ENCODE results near the gene ZNF669. TPM values are rescaled to one million over a fixed set of nuclear protein-coding genes. Genes with fewer than 3 reads are reported as not detected.

The ZNF669 gene
- total RNA-seq, 1 donor from 2014 or later, result 28.1 TPM

DNA sequence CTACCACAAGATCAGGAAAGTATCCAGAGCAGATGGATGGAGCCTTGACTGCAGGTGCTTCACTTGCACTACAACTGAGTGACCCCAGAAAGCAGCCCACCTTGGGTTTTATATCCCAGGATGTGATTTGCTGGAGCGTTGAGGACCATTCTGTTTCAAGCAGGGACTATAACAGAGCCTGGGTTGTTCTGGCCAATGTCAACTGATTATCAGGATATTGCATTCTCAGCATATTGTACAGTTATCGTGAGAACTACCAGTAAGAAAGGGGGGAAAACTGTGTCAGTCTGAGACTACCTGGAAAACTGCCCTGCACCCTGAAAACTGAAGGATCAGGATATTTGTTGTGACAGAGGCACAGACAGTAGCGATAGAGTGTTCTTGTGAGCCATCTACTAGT, 8.0 kb downstream of the ZNF669 start:
- H3K36me3 ChIP-seq, result peaks cover 18% of the 10 kb centered on the region
- no peaks in the 10 kb centered on the region for H3K4me1 ChIP-seq
- peaks cover 6% of the 10 kb centered on the region for H3K9me3 ChIP-seq (ENCODE audit: low read depth)
- no peak overlapping the region for H3K27ac Mint-ChIP-seq
- TF ChIP-seq, protein P1, sequence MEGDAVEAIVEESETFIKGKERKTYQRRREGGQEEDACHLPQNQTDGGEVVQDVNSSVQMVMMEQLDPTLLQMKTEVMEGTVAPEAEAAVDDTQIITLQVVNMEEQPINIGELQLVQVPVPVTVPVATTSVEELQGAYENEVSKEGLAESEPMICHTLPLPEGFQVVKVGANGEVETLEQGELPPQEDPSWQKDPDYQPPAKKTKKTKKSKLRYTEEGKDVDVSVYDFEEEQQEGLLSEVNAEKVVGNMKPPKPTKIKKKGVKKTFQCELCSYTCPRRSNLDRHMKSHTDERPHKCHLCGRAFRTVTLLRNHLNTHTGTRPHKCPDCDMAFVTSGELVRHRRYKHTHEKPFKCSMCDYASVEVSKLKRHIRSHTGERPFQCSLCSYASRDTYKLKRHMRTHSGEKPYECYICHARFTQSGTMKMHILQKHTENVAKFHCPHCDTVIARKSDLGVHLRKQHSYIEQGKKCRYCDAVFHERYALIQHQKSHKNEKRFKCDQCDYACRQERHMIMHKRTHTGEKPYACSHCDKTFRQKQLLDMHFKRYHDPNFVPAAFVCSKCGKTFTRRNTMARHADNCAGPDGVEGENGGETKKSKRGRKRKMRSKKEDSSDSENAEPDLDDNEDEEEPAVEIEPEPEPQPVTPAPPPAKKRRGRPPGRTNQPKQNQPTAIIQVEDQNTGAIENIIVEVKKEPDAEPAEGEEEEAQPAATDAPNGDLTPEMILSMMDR (IDR thresholded peaks at IDR 0.05), result no peak
- no peak for TF ChIP-seq EZH2 (IDR thresholded peaks at IDR 0.05)
- TF ChIP-seq EZH2phosphoT487 (IDR thresholded peaks at IDR 0.05), result no peak
- peaks cover 12% of the 10 kb centered on the region for H3F3A ChIP-seq (ENCODE audit: low read depth)
- no peaks in the 10 kb centered on the region for H3K27me3 ChIP-seq
- H3K4me2 ChIP-seq, result no peak overlapping the region
- peaks cover 4% of the 10 kb centered on the region for H3K27me3 Mint-ChIP-seq (ENCODE audit: insufficient read depth, low read depth)
- H3K4me1 Mint-ChIP-seq, result no peaks in the 10 kb centered on the region
- peaks cover 50% of the 10 kb centered on the region for H3K36me3 Mint-ChIP-seq
- H3K4me3 Mint-ChIP-seq, result no peak overlapping the region
- peaks cover 24% of the 10 kb centered on the region for H3K79me2 ChIP-seq (ENCODE audit: low read depth)
- H3K27ac ChIP-seq, result no peak overlapping the region
- H3K9me3 Mint-ChIP-seq, result peaks cover 49% of the 10 kb centered on the region
- H2AFZ ChIP-seq (replicated peaks), result no peak overlapping the region
- no peak overlapping the region for H3K4me3 ChIP-seq
- no peak for DNase-seq (ENCODE audit: low spot score)
- no peaks in the 10 kb centered on the region for H4K20me1 ChIP-seq (ENCODE audit: low read depth)
- H3K9ac ChIP-seq, result no peak overlapping the region

DNA sequence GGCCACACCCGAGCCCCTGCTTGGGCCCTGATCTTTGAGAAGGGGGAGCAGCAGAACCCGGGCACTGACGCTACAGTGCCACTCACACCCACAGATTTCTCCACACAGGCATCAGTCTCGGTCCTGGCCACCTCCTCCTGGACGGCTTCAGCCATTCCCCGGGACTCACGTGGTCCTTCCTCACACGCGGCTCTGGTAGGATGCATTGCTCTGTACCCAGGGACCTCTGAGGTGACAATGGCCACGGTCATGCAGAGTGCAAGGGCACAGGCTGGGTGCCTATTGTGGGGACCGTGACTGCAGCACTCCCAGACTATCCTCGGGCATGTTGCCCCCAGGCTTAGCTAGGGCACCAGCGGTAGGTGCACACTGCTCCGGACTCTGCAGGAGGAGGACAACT, 13.7 kb downstream of the ZNF669 start:
- Histone ChIP-seq H3K27ac (no peak overlapping the region), H2AFZ (replicated peaks) (no peak overlapping the region), H3K79me2 (ENCODE audit: low read depth) (no peaks in the 10 kb centered on the region), H3K36me3 (no peaks in the 10 kb centered on the region), H3K9ac (no peak overlapping the region), H3K9me3 (ENCODE audit: low read depth) (no peaks in the 10 kb centered on the region), H4K20me1 (ENCODE audit: low read depth) (no peaks in the 10 kb centered on the region), H3F3A (ENCODE audit: low read depth) (no peaks in the 10 kb centered on the region), H3K4me2 (no peak overlapping the region), H3K4me1 (no peaks in the 10 kb centered on the region), H3K27me3 (no peaks in the 10 kb centered on the region), H3K4me3 (no peak overlapping the region)
- Mint-ChIP-seq H3K27ac (no peak overlapping the region), H3K4me1 (no peaks in the 10 kb centered on the region), H3K27me3 (ENCODE audit: insufficient read depth, low read depth) (peaks cover 8% of the 10 kb centered on the region), H3K4me3 (no peak overlapping the region), H3K36me3 (peaks cover 1% of the 10 kb centered on the region), H3K9me3 (peaks cover 3% of the 10 kb centered on the region)
- TF ChIP-seq EZH2 (IDR thresholded peaks at IDR 0.05) (no peak), EZH2phosphoT487 (IDR thresholded peaks at IDR 0.05) (no peak)
- no peak for DNase-seq (ENCODE audit: low spot score)

DNA sequence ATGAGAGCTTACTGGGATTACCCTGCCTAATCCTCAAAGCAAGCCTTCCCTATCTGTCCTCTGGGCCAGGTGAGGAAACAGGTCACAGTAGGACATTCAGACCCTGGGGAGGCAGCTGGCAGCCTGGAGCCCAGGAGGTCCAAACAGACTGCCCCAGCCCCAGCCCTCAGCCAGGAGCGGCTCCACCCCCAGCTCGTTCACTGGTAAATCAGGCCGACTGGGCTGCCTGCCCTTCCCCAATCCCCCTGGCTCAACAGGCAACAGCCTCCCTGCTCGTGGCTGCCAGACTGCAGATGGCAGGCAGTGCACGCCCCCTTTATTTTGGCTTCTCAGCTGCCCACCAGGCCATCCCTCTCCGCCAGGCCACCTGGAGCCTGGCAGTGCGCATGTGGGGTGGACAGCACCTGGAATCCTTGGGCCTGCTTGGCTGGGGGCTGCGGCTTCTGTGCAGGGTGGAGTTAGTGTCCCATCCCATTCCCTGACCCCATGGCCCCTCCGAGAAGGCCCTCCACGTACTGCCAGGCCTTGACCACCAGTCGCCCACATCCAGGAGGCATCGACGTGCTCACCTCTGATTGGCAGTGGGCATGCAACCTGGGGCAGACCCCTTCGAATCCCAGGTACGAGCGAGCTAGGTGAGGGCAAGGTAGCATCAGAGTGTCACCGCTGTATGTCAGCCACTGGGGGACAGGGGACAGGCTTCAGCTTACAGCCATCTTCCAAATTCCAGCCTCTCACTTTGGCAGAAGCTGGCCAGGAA, 14.4 kb downstream of the ZNF669 start:
- Histone ChIP-seq H3K9ac (no peak overlapping the region), H3K27ac (no peak overlapping the region), H2AFZ (replicated peaks) (no peak overlapping the region), H3K9me3 (ENCODE audit: low read depth) (no peaks in the 10 kb centered on the region), H4K20me1 (ENCODE audit: low read depth) (no peaks in the 10 kb centered on the region), H3K4me3 (no peak overlapping the region), H3K4me2 (no peak overlapping the region), H3K36me3 (no peaks in the 10 kb centered on the region), H3F3A (ENCODE audit: low read depth) (no peaks in the 10 kb centered on the region), H3K4me1 (no peaks in the 10 kb centered on the region), H3K79me2 (ENCODE audit: low read depth) (no peaks in the 10 kb centered on the region), H3K27me3 (no peaks in the 10 kb centered on the region)
- Mint-ChIP-seq H3K4me1 (no peaks in the 10 kb centered on the region), H3K27ac (no peak overlapping the region), H3K9me3 (peaks cover 5% of the 10 kb centered on the region), H3K27me3 (ENCODE audit: insufficient read depth, low read depth) (peaks cover 8% of the 10 kb centered on the region), H3K36me3 (peaks cover 1% of the 10 kb centered on the region), H3K4me3 (no peak overlapping the region)
- peak; percentile 25 for DNase-seq (ENCODE audit: low spot score)
- TF ChIP-seq EZH2phosphoT487 (IDR thresholded peaks at IDR 0.05) (no peak), EZH2 (IDR thresholded peaks at IDR 0.05) (no peak)
- TF ChIP-seq, protein P1 (IDR thresholded peaks at IDR 0.05), result no peak

DNA sequence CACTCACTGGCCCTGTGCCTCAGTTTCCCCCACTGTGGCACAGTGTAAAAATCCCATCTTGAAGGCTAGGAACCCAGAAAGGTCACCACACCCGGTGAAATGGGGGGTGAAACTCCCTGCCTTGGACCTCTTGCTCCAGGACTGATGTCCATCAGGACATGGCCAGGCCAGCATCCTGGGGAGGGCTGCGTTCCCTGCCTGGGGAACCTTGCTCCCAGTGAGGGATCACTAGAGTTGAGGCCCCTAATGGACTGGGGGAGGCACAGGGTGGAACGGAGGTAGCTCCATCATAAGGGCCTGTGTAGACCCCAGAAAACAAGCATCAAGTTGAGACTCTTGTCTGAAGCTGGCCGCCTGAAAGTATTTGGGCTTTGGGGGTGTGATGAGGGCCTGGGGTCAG, 15.2 kb downstream of the ZNF669 start:
- no peak overlapping the region for H3K27ac ChIP-seq
- H4K20me1 ChIP-seq (ENCODE audit: low read depth), result no peaks in the 10 kb centered on the region
- H2AFZ ChIP-seq (replicated peaks), result no peak overlapping the region
- H3F3A ChIP-seq (ENCODE audit: low read depth), result no peaks in the 10 kb centered on the region
- H3K4me3 ChIP-seq, result no peak overlapping the region
- no peaks in the 10 kb centered on the region for H3K27me3 ChIP-seq
- Mint-ChIP-seq H3K9me3 (peaks cover 10% of the 10 kb centered on the region), H3K4me3 (no peak overlapping the region), H3K36me3 (no peaks in the 10 kb centered on the region), H3K4me1 (no peaks in the 10 kb centered on the region), H3K27me3 (ENCODE audit: insufficient read depth, low read depth) (peaks cover 8% of the 10 kb centered on the region), H3K27ac (no peak overlapping the region)
- no peak overlapping the region for H3K9ac ChIP-seq
- no peak overlapping the region for H3K4me2 ChIP-seq
- H3K4me1 ChIP-seq, result no peaks in the 10 kb centered on the region
- no peak for DNase-seq (ENCODE audit: low spot score)
- H3K36me3 ChIP-seq, result no peaks in the 10 kb centered on the region
- TF ChIP-seq, protein P1 (IDR thresholded peaks at IDR 0.05), result no peak
- no peak for TF ChIP-seq EZH2phosphoT487 (IDR thresholded peaks at IDR 0.05)
- TF ChIP-seq EZH2 (IDR thresholded peaks at IDR 0.05), result no peak
- H3K9me3 ChIP-seq (ENCODE audit: low read depth), result no peaks in the 10 kb centered on the region
- no peaks in the 10 kb centered on the region for H3K79me2 ChIP-seq (ENCODE audit: low read depth)
